DND-41 (cell line): ENCODE measurements around the gene TWSG1.
"Not testable (repeated sequence)": the region's sequence is repeated elsewhere in the genome, so short reads cannot be mapped to it uniquely, and the experiment has no call there.

Source experiments
- ATAC-seq: fragments of 200-7000 bp; cut with Tn5 transposase; 3 replicates; pipeline ENCODE4 v1.9.1; 2021; ENCODE audit warnings: low read depth; ENCODE audit not compliant: insufficient read depth
- DNase-seq: peaks from one replicate; pipeline ENCODE4 v3.0.0-alpha.2; 2020
- H2AFZ ChIP-seq: 2 replicates; pipeline ENCODE4 v1.6.0; 2012; ENCODE audit warnings: low read depth, low read length
- H3K27ac ChIP-seq: 2 replicates; pipeline ENCODE4 v1.5.1; 2012; ENCODE audit warnings: low read length, inconsistent platforms
- H3K27me3 ChIP-seq: fragments of 200-600 bp; sonication (generic); 2 replicates; pipeline ENCODE4 v1.6.0; 2012; ENCODE audit warnings: low read length, mild to moderate bottlenecking, inconsistent platforms; ENCODE audit not compliant: insufficient read depth, poor library complexity
- H3K36me3 ChIP-seq: 2 replicates; pipeline ENCODE4 v1.5.1; 2012; ENCODE audit warnings: low read length, inconsistent platforms; ENCODE audit not compliant: insufficient read depth
- H3K4me1 ChIP-seq: 2 replicates; pipeline ENCODE4 v1.5.1; 2012; ENCODE audit warnings: mild to moderate bottlenecking, low read length; ENCODE audit not compliant: insufficient read depth
- H3K4me2 ChIP-seq: 2 replicates; pipeline ENCODE4 v1.6.0; 2012; ENCODE audit warnings: mild to moderate bottlenecking, moderate library complexity, low read length, inconsistent platforms; ENCODE audit not compliant: insufficient read depth
- H3K4me3 ChIP-seq, 2 experiments: fragments of 200-600 bp in 1 of 2; shearing (Covaris generic) in 1 of 2; 2 replicates each; pipeline ENCODE4 v1.5.1; 2012 to 2016; ENCODE audit warnings: inconsistent platforms in 2 of 2, low read length in 2 of 2, mild to moderate bottlenecking in 2 of 2, low read depth in 1 of 2, moderate library complexity in 1 of 2
- H3K79me2 ChIP-seq: 2 replicates; pipeline ENCODE4 v1.6.0; 2012; ENCODE audit warnings: low read length, inconsistent platforms; ENCODE audit not compliant: insufficient read depth
- H3K9ac ChIP-seq: 2 replicates; pipeline ENCODE4 v1.6.0; 2012; ENCODE audit warnings: low read depth, mild to moderate bottlenecking, inconsistent platforms, low read length, moderate library complexity
- H3K9me3 ChIP-seq: 2 replicates; pipeline ENCODE4 v1.5.1; 2012; ENCODE audit warnings: low read length, moderate library complexity, mild to moderate bottlenecking, inconsistent platforms; ENCODE audit not compliant: insufficient read depth, severe bottlenecking
- H4K20me1 ChIP-seq: 2 replicates; pipeline ENCODE4 v1.6.0; 2012; ENCODE audit warnings: low read length; ENCODE audit not compliant: insufficient read depth
- EZH2 ChIP-seq: IDR thresholded peaks from 3 replicates; pipeline ENCODE4 v1.6.1; 2012; ENCODE audit warnings: borderline replicate concordance, low read depth, mild to moderate bottlenecking, moderate library complexity, low read length, inconsistent platforms; ENCODE audit not compliant: severe bottlenecking
- TF ChIP-seq, protein P1 (sequence below): IDR thresholded peaks from 2 replicates; pipeline ENCODE4 v1.5.1; 2012; ENCODE audit warnings: borderline replicate concordance, low read length, moderate library complexity, mild to moderate bottlenecking; ENCODE audit not compliant: poor library complexity, severe bottlenecking; ENCODE audit errors: extremely low read depth

TWSG1 gene

GRCh38 chr18:9426753-9427152 is 92.2 kb downstream of the TWSG1 start:
- Histone ChIP-seq H4K20me1 (no peaks in the 10 kb centered on the region), H3K4me3 (no peak overlapping the region), H3K79me2 (no peaks in the 10 kb centered on the region), H3K9me3 (peaks cover 6% of the 10 kb centered on the region), H3K9ac (no peak overlapping the region), H3K27ac (no peak overlapping the region), H2AFZ (no peak overlapping the region; the same call in 1 of the 2 replicates), H3K4me1 (no peaks in the 10 kb centered on the region), H3K27me3 (no peaks in the 10 kb centered on the region), H3K4me2 (no peak overlapping the region), H3K36me3 (no peaks in the 10 kb centered on the region)
- DNase-seq (no peak), ATAC-seq (no peak)
- TF ChIP-seq EZH2, result no peak
- TF ChIP-seq, protein P1, sequence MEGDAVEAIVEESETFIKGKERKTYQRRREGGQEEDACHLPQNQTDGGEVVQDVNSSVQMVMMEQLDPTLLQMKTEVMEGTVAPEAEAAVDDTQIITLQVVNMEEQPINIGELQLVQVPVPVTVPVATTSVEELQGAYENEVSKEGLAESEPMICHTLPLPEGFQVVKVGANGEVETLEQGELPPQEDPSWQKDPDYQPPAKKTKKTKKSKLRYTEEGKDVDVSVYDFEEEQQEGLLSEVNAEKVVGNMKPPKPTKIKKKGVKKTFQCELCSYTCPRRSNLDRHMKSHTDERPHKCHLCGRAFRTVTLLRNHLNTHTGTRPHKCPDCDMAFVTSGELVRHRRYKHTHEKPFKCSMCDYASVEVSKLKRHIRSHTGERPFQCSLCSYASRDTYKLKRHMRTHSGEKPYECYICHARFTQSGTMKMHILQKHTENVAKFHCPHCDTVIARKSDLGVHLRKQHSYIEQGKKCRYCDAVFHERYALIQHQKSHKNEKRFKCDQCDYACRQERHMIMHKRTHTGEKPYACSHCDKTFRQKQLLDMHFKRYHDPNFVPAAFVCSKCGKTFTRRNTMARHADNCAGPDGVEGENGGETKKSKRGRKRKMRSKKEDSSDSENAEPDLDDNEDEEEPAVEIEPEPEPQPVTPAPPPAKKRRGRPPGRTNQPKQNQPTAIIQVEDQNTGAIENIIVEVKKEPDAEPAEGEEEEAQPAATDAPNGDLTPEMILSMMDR, result no peak

DNA sequence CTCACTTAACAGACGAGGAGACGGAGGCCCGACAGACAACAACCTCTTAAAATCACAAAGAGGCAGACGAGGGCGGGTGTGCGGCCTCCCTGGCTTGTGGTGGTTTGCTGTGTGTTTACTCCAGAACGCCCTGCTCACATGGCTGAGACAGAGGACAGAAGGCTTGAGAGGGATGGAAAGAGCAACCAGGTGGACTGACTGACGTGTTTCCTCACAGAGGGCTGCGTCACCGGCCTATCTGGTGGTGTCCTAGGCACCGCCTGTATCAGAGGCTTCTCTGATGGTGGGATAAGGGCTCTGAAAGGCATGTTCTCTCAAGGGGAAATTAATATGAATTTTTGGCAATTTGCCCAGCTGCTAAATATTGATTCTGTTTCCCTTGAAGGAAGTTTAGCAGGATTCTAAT is 93.7 kb downstream of the TWSG1 start:
- Histone ChIP-seq H3K27me3 (no peaks in the 10 kb centered on the region), H3K4me1 (no peaks in the 10 kb centered on the region), H3K9me3 (peaks cover 6% of the 10 kb centered on the region), H3K4me2 (no peak overlapping the region), H2AFZ (no peak overlapping the region), H3K79me2 (no peaks in the 10 kb centered on the region), H3K36me3 (no peaks in the 10 kb centered on the region), H3K27ac (no peak overlapping the region), H3K4me3 (no peak overlapping the region), H3K9ac (no peak overlapping the region), H4K20me1 (no peaks in the 10 kb centered on the region)
- ATAC-seq (no peak), DNase-seq (no peak)
- no peak for TF ChIP-seq EZH2
- TF ChIP-seq, protein P1, result no peak

DNA sequence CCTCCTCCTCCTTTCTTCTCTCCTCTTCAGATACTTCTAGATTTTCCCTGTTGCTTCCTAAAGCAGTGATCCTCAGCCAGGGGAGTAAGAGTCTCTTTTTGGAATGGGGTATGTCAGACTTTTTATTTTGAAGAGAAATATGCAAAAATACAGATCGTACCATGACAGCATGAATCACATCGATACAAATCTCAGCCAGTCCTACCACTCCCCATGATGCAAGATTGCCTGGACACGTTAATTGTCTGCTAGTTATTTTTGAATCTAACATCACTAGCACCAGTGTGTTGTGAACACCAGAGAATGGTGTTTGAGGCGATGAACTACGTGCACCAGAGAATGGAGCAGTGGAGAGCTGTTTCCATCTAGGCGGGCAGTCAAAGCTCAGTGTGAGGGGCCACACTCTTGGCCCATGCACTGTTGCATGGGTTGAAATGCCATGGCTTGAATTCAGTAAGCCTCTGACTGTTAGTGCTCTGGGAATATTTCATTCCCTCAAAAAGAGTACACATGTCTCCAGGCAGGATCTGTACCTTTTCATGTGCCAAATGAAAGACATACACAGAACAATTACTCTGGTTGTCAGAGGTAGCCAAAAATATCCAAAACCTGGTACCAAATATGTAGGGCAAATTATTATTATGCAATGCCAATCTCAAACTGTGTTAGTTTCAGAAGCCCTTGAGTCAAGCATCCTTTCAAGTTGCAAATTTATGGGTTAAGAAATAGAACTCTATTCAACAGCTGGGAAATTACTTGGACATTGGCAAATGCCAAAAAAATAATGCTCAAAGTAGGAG is 94.5 kb downstream of the TWSG1 start:
- Histone ChIP-seq H3K27ac (no peak overlapping the region), H3K9me3 (peaks cover 3% of the 10 kb centered on the region), H4K20me1 (no peaks in the 10 kb centered on the region), H3K4me3 (no peak overlapping the region), H3K4me2 (no peak overlapping the region), H3K36me3 (no peaks in the 10 kb centered on the region), H3K9ac (no peak overlapping the region), H3K4me1 (no peaks in the 10 kb centered on the region), H3K27me3 (no peaks in the 10 kb centered on the region), H2AFZ (no peak overlapping the region), H3K79me2 (no peaks in the 10 kb centered on the region)
- no peak for ATAC-seq
- DNase-seq, result no peak
- TF ChIP-seq, protein P1, result no peak
- TF ChIP-seq EZH2, result no peak

GRCh38 chr18:9429662-9429993 is 95.1 kb downstream of the TWSG1 start:
- Histone ChIP-seq H3K4me1 (no peaks in the 10 kb centered on the region), H3K4me2 (no peak overlapping the region), H4K20me1 (no peaks in the 10 kb centered on the region), H3K79me2 (no peaks in the 10 kb centered on the region), H3K27me3 (no peaks in the 10 kb centered on the region), H3K4me3 (no peak overlapping the region), H3K36me3 (no peaks in the 10 kb centered on the region), H3K9me3 (no peaks in the 10 kb centered on the region), H2AFZ (no peak overlapping the region), H3K27ac (no peak overlapping the region), H3K9ac (no peak overlapping the region)
- DNase-seq, result no peak
- TF ChIP-seq EZH2, result no peak
- TF ChIP-seq, protein P1, result no peak
- ATAC-seq, result no peak

DNA sequence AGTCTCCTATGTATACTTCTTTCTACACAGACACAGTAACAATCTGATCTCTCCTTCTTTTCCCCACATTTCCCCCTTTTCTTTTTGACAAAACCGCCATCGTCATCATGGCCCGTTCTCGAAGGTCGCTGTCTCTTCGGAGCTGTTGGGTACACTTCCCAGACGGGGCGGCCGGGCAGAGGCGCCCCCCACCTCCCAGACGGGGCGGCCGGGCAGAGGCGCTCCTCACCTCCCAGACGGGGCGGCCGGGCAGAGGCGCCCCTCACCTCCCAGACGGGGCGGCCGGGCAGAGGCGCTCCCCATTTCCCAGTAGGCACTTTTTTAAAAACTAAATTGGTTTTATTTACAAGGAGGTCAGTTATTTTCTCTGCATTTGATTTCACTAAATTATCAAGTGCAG is 95.7 kb downstream of the TWSG1 start:
- H3K4me2 ChIP-seq, H4K20me1 ChIP-seq, DNase-seq, H3K4me3 ChIP-seq, ATAC-seq, H3K9me3 ChIP-seq, H3K9ac ChIP-seq, H3K36me3 ChIP-seq, H3K79me2 ChIP-seq, H3K27ac ChIP-seq, H3K4me1 ChIP-seq, H3K27me3 ChIP-seq, H2AFZ ChIP-seq: not testable (repeated sequence)
